GF-D8 (cell line): ENCODE measurements around the gene SERPINE3.

Source experiments
- DNase-seq: peaks from one replicate; lab custom pipeline; 2025; lab: John Stamatoyannopoulos, UW

SERPINE3 gene

DNA sequence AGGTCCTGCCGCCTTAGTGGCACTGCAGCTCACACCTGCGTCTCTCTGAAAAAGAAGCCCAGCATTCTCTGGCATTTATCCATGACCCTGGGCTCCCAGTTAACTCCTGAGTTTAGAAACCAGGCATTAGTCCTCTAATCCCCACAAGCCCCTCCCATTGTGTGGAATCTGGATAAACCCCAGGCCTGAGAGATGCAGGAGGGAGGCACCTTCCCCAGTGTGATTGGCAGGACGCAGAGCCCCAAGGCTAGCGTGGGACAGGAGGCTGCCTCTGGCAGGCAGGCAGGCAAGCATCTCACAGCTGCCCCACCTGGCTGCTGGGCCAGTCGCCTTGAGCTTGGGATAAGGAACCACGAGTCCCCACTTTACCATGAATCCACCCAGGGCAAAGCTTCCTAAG is 11.0 kb upstream of the SERPINE3 start:
- DNase-seq, result no peak

DNA sequence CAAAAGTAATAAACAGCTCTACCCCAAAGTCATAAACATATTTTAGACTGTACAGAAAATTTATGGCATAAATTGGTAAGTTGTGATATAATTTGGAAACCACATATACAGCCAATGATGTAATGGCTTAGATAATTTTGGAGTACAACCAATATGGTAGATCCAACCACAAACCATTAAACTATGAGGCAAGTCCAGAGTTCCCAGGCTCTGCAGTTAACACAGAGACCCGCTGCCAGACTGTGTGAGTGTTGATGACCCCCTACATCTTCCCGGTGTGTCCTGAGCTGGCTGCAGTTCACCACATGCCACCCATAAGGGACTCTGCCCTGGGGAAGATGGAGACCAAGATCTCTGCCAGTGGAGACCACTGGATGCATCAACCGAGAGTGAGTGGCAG is 9.9 kb upstream of the SERPINE3 start:
- DNase-seq, result no peak

GRCh38 chr13:51330791-51331190 is 8.7 kb upstream of the SERPINE3 start:
- peak; percentile 52 for DNase-seq

DNA sequence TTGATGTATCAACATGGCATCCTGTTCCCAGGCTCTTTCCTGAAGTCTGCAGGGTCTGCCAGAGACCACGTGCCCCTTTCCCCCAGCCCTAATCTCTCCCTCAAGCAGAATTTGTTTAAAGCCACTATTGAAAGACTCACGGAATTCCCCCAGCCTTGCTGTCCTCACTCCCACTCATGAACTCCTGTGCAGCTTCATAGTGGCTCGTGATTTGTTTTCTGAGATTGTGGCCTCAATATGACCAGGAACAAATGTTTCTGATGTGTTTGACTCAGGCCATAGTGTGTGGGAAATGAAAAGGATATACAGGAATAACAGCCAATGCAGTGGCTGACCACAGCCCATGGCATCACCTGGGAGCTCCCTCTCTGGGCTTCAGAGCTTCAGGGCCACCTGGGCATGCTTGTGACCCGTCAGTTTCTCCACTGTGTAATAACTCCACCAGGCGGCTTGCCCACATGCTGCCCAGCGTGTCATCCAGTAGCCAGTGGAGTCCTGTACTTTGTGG is 8.1 kb upstream of the SERPINE3 start:
- DNase-seq, result no peak

DNA sequence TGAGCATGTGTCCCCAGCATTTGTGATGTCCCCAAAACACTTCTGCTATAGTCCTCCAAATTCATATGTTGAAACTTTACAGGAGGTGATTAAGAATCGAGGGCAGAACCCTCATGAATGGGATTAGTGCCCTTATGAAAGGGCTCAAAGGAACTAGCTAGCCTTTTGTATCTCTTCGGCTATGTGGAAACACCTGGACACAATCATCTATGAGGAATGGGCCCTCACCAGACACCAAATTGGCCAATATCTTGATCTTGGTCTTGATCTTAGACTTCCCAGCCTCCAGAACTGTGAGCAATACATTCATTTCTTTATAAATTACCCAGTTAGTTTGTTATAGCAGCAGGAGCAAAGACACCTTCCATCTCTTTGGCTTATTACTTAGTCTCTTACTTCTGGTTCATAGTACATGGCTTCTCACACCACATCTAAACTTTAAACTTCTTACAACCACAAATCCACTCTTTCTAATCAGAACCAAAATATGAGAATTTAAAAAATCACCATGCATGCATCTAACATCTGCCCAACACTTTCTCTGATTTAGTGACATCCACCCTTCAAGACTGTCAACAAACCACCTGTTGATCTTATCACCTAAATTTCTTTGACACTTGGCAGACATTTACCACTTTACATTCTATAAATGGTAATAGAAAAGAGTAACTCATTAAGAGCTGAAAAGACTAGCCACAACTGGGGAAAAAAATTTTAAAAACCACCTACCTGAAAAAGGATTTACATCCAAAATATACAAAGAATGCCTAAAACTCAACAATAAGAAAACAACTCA is 6.7 kb upstream of the SERPINE3 start:
- DNase-seq, result no peak

DNA sequence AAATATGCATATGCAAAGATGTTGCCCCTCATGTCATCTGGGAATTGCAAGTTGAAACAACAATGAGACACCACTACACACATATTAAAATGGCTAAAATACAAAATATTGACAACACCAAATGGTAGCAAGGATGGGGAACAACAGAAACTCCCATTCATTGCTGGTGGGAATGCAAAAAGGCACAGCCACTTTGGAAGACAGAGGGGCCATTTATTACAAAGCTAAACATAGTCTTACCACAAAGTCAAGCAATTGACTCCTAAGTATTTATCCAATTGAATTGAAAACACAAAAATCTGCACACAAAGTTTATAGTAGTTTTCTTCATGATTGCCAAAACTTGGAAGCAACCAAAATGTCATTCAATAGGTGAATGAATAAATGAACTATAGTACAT is 6.1 kb upstream of the SERPINE3 start:
- no peak for DNase-seq

- DNase-seq, result no peak
Observed at GRCh38 chr13:51333826-51334225, 5.7 kb upstream of the SERPINE3 start.

GRCh38 chr13:51336746-51337145 is 2.7 kb upstream of the SERPINE3 start:
- DNase-seq, result no peak

GRCh38 chr13:51339952-51340732 is 651 bp downstream of the SERPINE3 start:
- no peak for DNase-seq

GRCh38 chr13:51341232-51341631 is 1.7 kb downstream of the SERPINE3 start:
- no peak for DNase-seq

DNA sequence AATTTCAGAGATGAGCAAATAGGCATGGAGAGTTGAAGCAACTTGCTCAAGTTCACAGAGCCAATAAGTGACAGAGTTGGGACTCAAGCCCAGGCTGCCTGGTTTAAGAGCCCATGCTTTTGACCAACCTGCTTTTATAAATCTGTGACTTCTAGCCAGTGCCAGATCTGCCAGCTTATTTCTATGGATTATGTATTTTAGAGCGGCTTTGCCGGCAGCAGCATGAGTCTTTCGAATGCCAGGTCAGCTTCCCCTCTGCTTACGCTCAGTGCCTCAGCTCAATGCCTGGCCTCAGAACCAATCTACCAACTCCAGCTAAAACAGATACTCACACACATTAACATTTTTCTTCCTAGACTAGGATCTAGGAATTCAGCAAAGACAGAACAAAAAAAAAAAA is 2.3 kb downstream of the SERPINE3 start:
- DNase-seq, result no peak

- DNase-seq, result no peak
Observed at GRCh38 chr13:51342706-51343105, 3.2 kb downstream of the SERPINE3 start.

- DNase-seq, result no peak
Observed at GRCh38 chr13:51343475-51343874, 4.0 kb downstream of the SERPINE3 start.

- DNase-seq, result no peak
Observed at GRCh38 chr13:51346397-51346796, 6.9 kb downstream of the SERPINE3 start.

GRCh38 chr13:51347099-51347498 is 7.6 kb downstream of the SERPINE3 start:
- DNase-seq, result no peak

DNA sequence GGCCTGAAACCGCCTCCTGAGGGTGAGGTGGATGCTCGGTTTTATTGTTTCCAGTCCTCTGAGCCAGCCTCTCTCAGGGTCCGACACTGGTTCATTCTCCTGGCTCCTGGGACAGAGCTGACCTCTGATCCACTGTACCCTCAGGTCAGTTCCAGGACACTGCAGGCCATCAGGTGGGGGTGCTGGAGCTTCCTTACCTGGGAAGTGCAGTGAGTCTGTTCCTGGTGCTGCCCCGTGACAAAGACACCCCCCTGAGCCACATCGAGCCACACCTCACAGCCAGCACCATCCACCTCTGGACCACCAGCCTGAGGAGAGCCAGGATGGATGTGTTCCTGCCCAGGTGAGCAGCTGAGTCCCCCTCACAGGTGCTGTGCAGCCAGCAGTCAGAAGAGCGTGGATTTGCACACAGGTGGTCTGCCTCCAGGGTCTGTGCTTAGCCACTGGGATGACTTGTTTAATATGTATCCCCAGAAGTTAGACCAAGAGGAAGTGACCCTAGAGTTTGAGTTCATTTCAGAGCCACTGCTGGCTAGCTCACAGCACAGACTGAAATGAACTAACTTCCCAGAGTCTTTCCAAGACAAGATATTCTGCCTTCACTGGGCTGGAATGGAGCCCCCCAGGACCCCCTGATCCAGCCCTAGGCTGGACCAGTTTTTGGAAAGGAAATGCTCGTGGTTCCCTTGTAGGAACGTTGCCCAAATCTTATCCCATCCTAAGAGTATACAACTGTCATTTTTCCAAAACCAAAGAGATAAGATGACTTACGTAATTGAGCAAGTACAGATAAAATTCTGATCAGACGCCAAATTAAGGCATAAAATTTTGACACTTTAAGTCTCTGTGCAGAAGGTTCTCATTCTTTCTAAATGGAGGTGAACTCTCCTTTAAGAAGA is 8.8 kb downstream of the SERPINE3 start:
- DNase-seq, result no peak

- DNase-seq, result no peak
Observed at GRCh38 chr13:51349016-51349415, 9.5 kb downstream of the SERPINE3 start.

- DNase-seq, result no peak
Observed at GRCh38 chr13:51355217-51355616, 15.7 kb downstream of the SERPINE3 start.

- DNase-seq, result no peak
Observed at GRCh38 chr13:51357928-51358595, 18.6 kb downstream of the SERPINE3 start.

- no peak for DNase-seq
Observed at GRCh38 chr13:51359352-51359751, 19.9 kb downstream of the SERPINE3 start.

- no peak for DNase-seq
Observed at GRCh38 chr13:51360489-51360888, 21.0 kb downstream of the SERPINE3 start.

DNA sequence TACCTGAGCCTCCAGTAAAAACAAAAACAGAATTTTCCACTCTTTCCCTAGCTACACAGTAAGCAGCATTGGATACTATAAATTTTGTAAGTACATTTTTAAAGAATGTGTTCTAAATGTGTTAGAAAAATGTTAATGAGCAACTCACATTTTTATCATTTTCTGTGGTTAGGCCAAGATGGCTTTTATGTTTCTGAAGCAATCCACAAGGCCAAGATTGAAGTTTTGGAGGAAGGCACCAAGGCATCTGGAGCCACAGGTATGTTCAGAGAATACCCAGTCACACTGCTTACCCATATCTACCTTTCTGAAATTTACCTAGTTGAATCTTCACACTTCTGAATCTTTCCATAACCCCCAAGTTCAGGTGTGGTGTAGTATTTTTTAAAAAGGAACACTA is 21.6 kb downstream of the SERPINE3 start:
- no peak for DNase-seq
